ENCODE measurements around the gene SLC6A3.

DNA sequence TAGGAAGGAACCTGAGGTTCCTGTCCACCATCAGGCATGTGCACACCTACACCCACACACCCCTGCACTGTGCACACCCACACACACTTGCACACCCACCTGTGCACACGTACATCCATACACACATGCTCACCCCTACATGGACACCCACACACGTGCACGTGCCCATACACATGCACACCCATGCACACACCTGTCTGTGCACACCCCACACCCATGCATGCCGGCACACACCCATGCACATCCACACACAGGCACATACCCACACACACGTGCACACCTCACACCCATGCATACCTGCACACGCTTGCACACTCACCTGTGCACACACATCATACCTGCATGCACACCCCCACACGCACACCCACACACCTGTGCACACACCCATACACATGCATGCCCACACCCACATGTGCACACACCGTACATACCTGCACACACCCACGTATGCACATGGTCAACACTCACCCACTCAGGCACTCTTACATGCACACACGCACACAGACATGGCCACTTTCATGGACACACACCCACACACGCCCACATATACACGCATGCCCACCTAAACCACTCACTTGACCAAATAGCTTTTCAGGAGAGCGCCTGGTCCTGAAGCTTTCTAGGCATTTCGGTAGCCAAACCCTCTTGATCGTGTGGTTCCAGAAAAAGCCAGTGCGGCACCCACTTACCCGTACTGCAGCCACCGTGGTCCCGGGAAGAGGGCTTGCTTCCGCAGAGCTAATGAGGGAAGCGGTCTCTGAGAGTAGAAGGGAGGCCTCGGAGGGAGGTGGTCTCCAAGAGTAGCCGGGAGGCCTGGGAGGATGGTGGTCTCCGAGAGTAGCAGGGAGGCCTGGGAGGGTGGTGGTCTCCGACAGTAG lies 63.6 kb downstream of the SLC6A3 start:
- TF ChIP-seq, protein P1, sequence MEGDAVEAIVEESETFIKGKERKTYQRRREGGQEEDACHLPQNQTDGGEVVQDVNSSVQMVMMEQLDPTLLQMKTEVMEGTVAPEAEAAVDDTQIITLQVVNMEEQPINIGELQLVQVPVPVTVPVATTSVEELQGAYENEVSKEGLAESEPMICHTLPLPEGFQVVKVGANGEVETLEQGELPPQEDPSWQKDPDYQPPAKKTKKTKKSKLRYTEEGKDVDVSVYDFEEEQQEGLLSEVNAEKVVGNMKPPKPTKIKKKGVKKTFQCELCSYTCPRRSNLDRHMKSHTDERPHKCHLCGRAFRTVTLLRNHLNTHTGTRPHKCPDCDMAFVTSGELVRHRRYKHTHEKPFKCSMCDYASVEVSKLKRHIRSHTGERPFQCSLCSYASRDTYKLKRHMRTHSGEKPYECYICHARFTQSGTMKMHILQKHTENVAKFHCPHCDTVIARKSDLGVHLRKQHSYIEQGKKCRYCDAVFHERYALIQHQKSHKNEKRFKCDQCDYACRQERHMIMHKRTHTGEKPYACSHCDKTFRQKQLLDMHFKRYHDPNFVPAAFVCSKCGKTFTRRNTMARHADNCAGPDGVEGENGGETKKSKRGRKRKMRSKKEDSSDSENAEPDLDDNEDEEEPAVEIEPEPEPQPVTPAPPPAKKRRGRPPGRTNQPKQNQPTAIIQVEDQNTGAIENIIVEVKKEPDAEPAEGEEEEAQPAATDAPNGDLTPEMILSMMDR (conservative IDR thresholded peaks at IDR 0.05 in 1 of 2, IDR thresholded peaks at IDR 0.05 in 1 of 2; ENCODE audit: low read depth in 1 of 2, low read length in 2 of 2): no peak
- no peak for TF ChIP-seq EZH2 (IDR thresholded peaks at IDR 0.05; ENCODE audit: low read length, missing control alignments)

Measured in fibroblast of lung (primary cell).